H9 (cell line): ENCODE data around the gene NEMF. TPM values are rescaled to one million over a fixed set of nuclear protein-coding genes. Genes with fewer than 3 reads are reported as not detected.

ENCODE experiments used
- DNase-seq: peaks from one replicate; pipeline ENCODE4 v3.0.0-alpha.2; 2017
- H2AFZ ChIP-seq: one replicate; pipeline ENCODE4 v1.6.1; 2013; ENCODE audit warnings: mild to moderate bottlenecking, low read length, control low read depth, moderate library complexity
- H2AK5ac ChIP-seq: 2 replicates; pipeline ENCODE4 v1.6.1; 2013; ENCODE audit warnings: low read length, control low read depth, mixed read lengths; ENCODE audit not compliant: insufficient read length
- H2BK120ac ChIP-seq: one replicate; pipeline ENCODE4 v1.6.1; 2013; ENCODE audit warnings: low read depth, mild to moderate bottlenecking, low read length, control low read depth, inconsistent platforms; ENCODE audit not compliant: poor library complexity, severe bottlenecking
- H2BK12ac ChIP-seq: 2 replicates; pipeline ENCODE4 v1.6.1; 2013; ENCODE audit warnings: low read length, control low read depth, mixed read lengths, low read depth; ENCODE audit not compliant: insufficient read length
- H2BK15ac ChIP-seq: 2 replicates; pipeline ENCODE4 v1.6.1; 2013; ENCODE audit warnings: low read depth, low read length, control low read depth
- H2BK20ac ChIP-seq: one replicate; pipeline ENCODE4 v1.6.1; 2013; ENCODE audit warnings: low read depth, mild to moderate bottlenecking, low read length, control low read depth, inconsistent platforms; ENCODE audit not compliant: poor library complexity, severe bottlenecking
- H2BK5ac ChIP-seq: 2 replicates; pipeline ENCODE4 v1.6.1; 2013; ENCODE audit warnings: low read length, control low read depth, mixed read lengths; ENCODE audit not compliant: insufficient read length
- H3K14ac ChIP-seq: 2 replicates; pipeline ENCODE4 v1.6.1; 2013; ENCODE audit warnings: low read length, control low read depth; ENCODE audit not compliant: insufficient read depth
- H3K18ac ChIP-seq: 2 replicates; pipeline ENCODE4 v1.6.1; 2013; ENCODE audit warnings: low read depth, mild to moderate bottlenecking, mixed read lengths, low read length, control low read depth; ENCODE audit not compliant: insufficient read length
- H3K23ac ChIP-seq: 2 replicates; pipeline ENCODE4 v1.6.1; 2013; ENCODE audit warnings: low read length, control low read depth, mixed read lengths, low read depth; ENCODE audit not compliant: insufficient read length
- H3K23me2 ChIP-seq: 2 replicates; pipeline ENCODE4 v1.6.1; 2013; ENCODE audit warnings: low read depth, mild to moderate bottlenecking, mixed read lengths, low read length, control low read depth; ENCODE audit not compliant: insufficient read length, poor library complexity, severe bottlenecking
- H3K27ac ChIP-seq: 2 replicates; pipeline ENCODE4 v1.5.1; 2013; ENCODE audit warnings: low read length, control low read depth, mixed read lengths, low read depth; ENCODE audit not compliant: insufficient read length
- H3K27me3 ChIP-seq: 2 replicates; pipeline ENCODE4 v1.6.1; 2013; ENCODE audit warnings: low read length, control low read depth, inconsistent platforms; ENCODE audit not compliant: insufficient read depth
- H3K4ac ChIP-seq: 2 replicates; pipeline ENCODE4 v1.6.1; 2013; ENCODE audit warnings: low read depth, mild to moderate bottlenecking, control low read depth, inconsistent platforms, low read length, moderate library complexity
- H3K4me1 ChIP-seq: 2 replicates; pipeline ENCODE4 v1.6.1; 2013; ENCODE audit warnings: low read length, control low read depth, inconsistent platforms; ENCODE audit not compliant: insufficient read depth
- H3K4me2 ChIP-seq: 2 replicates; pipeline ENCODE4 v1.6.1; 2013; ENCODE audit warnings: low read length, control low read depth, mixed read lengths; ENCODE audit not compliant: insufficient read length, insufficient read depth
- H3K56ac ChIP-seq: 2 replicates; pipeline ENCODE4 v1.6.1; 2013; ENCODE audit warnings: low read depth, mild to moderate bottlenecking, mixed read lengths, low read length, control low read depth; ENCODE audit not compliant: insufficient read length
- H3K79me1 ChIP-seq: 2 replicates; pipeline ENCODE4 v1.6.1; 2013; ENCODE audit warnings: low read depth, mild to moderate bottlenecking, moderate library complexity, low read length, control low read depth, inconsistent platforms; ENCODE audit not compliant: insufficient read depth, poor library complexity, severe bottlenecking
- H3K79me2 ChIP-seq: 2 replicates; pipeline ENCODE4 v1.6.1; 2013; ENCODE audit warnings: low read length, control low read depth, inconsistent platforms; ENCODE audit not compliant: insufficient read depth
- H3K9ac ChIP-seq: 2 replicates; pipeline ENCODE4 v1.6.1; 2013; ENCODE audit warnings: low read length, control low read depth, mixed read lengths; ENCODE audit not compliant: insufficient read length; ENCODE audit errors: extremely low read depth
- H3K9me3 ChIP-seq: one replicate; pipeline ENCODE4 v1.6.1; 2013; ENCODE audit warnings: low read depth, low read length, inconsistent platforms; ENCODE audit not compliant: control insufficient read depth
- H3T11ph ChIP-seq: one replicate; pipeline ENCODE4 v1.6.1; 2013; ENCODE audit warnings: mild to moderate bottlenecking, low read length, control low read depth, inconsistent platforms
- H4K20me1 ChIP-seq: one replicate; pipeline ENCODE4 v1.6.1; 2013; ENCODE audit not compliant: control insufficient read depth, insufficient read length, insufficient read depth
- H4K5ac ChIP-seq: 2 replicates; pipeline ENCODE4 v1.6.1; 2013; ENCODE audit warnings: low read depth, mild to moderate bottlenecking, mixed read lengths, low read length, control low read depth; ENCODE audit not compliant: insufficient read length
- H4K8ac ChIP-seq: replicated peaks from 2 replicates; pipeline ENCODE4 v1.6.1; 2013; ENCODE audit warnings: low read length, control low read depth, mixed read lengths, low read depth; ENCODE audit not compliant: insufficient read length
- H4K91ac ChIP-seq: 2 replicates; pipeline ENCODE4 v1.6.1; 2013; ENCODE audit warnings: low read depth, mild to moderate bottlenecking, moderate library complexity, mixed read lengths, low read length, control low read depth; ENCODE audit not compliant: insufficient read length
- H3K27ac Mint-ChIP-seq, 3 experiments: 2 replicates in 2 of 3; 3 replicates in 1 of 3; pipeline ENCODE4 v1.8.0; 2020 to 2021; ENCODE audit warnings: mixed read lengths in 3 of 3, mild to moderate bottlenecking in 1 of 3, moderate library complexity in 1 of 3
- H3K27me3 Mint-ChIP-seq: 2 replicates; pipeline ENCODE4 v1.8.0; 2021; ENCODE audit warnings: low read depth, mild to moderate bottlenecking, moderate library complexity, mixed read lengths
- H3K36me3 Mint-ChIP-seq, 3 experiments: 2 replicates in 2 of 3; 3 replicates in 1 of 3; pipeline ENCODE4 v1.8.0; 2020 to 2021; ENCODE audit warnings: low read depth in 3 of 3, mixed read lengths in 3 of 3; ENCODE audit not compliant: insufficient read depth in 1 of 3
- H3K4me1 Mint-ChIP-seq, 2 experiments: 2 replicates each; pipeline ENCODE4 v1.8.0; 2020; ENCODE audit warnings: mixed read lengths in 2 of 2
- H3K4me3 Mint-ChIP-seq, 2 experiments: 2 replicates in 1 of 2; 3 replicates in 1 of 2; pipeline ENCODE4 v1.8.0; 2020 to 2021; ENCODE audit warnings: mild to moderate bottlenecking in 2 of 2, mixed read lengths in 2 of 2, moderate library complexity in 1 of 2
- H3K9me3 Mint-ChIP-seq, 2 experiments: 2 replicates in 1 of 2; 3 replicates in 1 of 2; pipeline ENCODE4 v1.8.0; 2020; ENCODE audit warnings: mild to moderate bottlenecking in 2 of 2, mixed read lengths in 2 of 2, moderate library complexity in 1 of 2
- CTCF ChIP-seq: fragments of 200-600 bp; sonication (generic); conservative IDR thresholded peaks from 3 replicates; pipeline ENCODE4 v1.8.0; 2021; ENCODE audit warnings: antibody characterized with exemption, mild to moderate bottlenecking
- WGBS: extraction: QIAGEN DNeasy Blood & Tissue Kit; methylation state at CpG from one replicate; pipeline ENCODE4 v1.1.7; 2013; ENCODE audit warnings: missing lambda C conversion rate, low lambda C conversion rate, mixed read lengths; ENCODE audit not compliant: insufficient read length; ENCODE audit errors: extremely low coverage; 5-methylcytosine and 5-hydroxymethylcytosine counted together
- total RNA-seq: library from RNA; stranded (reverse); gene quantifications from 2 replicates; pipeline ENCODE4 v1.2.1, GENCODE V29; 2021

NEMF gene
- total RNA-seq, 1 experiment from 2014 or later: 57.4 TPM

- no CpG with 5 or more reads among the region's 12 CpGs for WGBS
- no peaks in the 10 kb centered on the region for H4K20me1 ChIP-seq
Observed at GRCh38 chr14:49886523-49886922, 33.9 kb upstream of the NEMF start.

More at GRCh38 chr14:49886523-49886922, 33.9 kb upstream of the NEMF start:
- H2AK5ac ChIP-seq: no peak overlapping the region
- H3K36me3 Mint-ChIP-seq: no peaks in the 10 kb centered on the region; a peak in 1 of 7 replicates
- no peak overlapping the region for H4K91ac ChIP-seq
- H3K27me3 ChIP-seq: no peaks in the 10 kb centered on the region
- H3K4me3 Mint-ChIP-seq: no peak overlapping the region
- no peak overlapping the region for H2BK120ac ChIP-seq
- H2BK5ac ChIP-seq: no peak overlapping the region
- H3K79me1 ChIP-seq: no peaks in the 10 kb centered on the region
- H3K9me3 Mint-ChIP-seq: no peaks in the 10 kb centered on the region; a peak in 1 of 5 replicates
- no peak for DNase-seq
- H3K27ac ChIP-seq: no peak overlapping the region
- no peak overlapping the region for H2BK15ac ChIP-seq
- no peak overlapping the region for H3K9ac ChIP-seq
- H3K4me1 Mint-ChIP-seq: peaks cover 27 to 35% of the 10 kb centered on the region in 2 experiments
- peaks cover 10% of the 10 kb centered on the region; the same call in 1 of the 2 replicates for H3K4me1 ChIP-seq
- H3K9me3 ChIP-seq: no peaks in the 10 kb centered on the region
- H3K27ac Mint-ChIP-seq: peak overlapping the region in 1 of 3 experiments; percentile 22; a peak in 1 of 7 replicates
- H3K27me3 Mint-ChIP-seq: no peaks in the 10 kb centered on the region
- H3K18ac ChIP-seq: no peak overlapping the region
- no peaks in the 10 kb centered on the region for H3K23me2 ChIP-seq
- no peak overlapping the region for H4K5ac ChIP-seq
- TF ChIP-seq CTCF: no peak
- H3K79me2 ChIP-seq: no peaks in the 10 kb centered on the region
- no peak overlapping the region for H3T11ph ChIP-seq
- H3K4me2 ChIP-seq: no peak overlapping the region
- H3K23ac ChIP-seq: no peak overlapping the region
- no peak overlapping the region for H2BK20ac ChIP-seq
- no peak overlapping the region for H2AFZ ChIP-seq
- no peak overlapping the region for H3K4ac ChIP-seq
- no peak overlapping the region for H3K14ac ChIP-seq
- H2BK12ac ChIP-seq: no peak overlapping the region
- no peak overlapping the region for H4K8ac ChIP-seq
- H3K56ac ChIP-seq: no peak overlapping the region
